Fibroblast of skin of left quadriceps (primary cell): ENCODE data around the gene DYNLT4.
"Not testable (repeated sequence)": the region's sequence is repeated elsewhere in the genome, so short reads cannot be mapped to it uniquely, and the experiment has no call there.

ENCODE experiments used
- DNase-seq, 2 experiments: peaks; one replicate each; pipeline ENCODE4 v3.0.0-alpha.2; 2013; ENCODE audit warnings: low read depth in 2 of 2

The DYNLT4 gene

GRCh38 chr1:44806704-44807363 is at the start of gene DYNLT4:
Gene DYNLT4, minus strand, starts transcription at chr1:44807351. Its CDS starts 683 bp downstream, at chr1:44806668.
- no peak for DNase-seq

GRCh38 chr1:44855742-44856141 is 48.6 kb upstream of the DYNLT4 start:
- no peak for DNase-seq

- no peak for DNase-seq
Observed at GRCh38 chr1:44854970-44855369, 47.8 kb upstream of the DYNLT4 start.

GRCh38 chr1:44853201-44853600 is 46.0 kb upstream of the DYNLT4 start:
- DNase-seq, result no peak

GRCh38 chr1:44851308-44851707 is 44.2 kb upstream of the DYNLT4 start:
- DNase-seq, result no peak

- no peak for DNase-seq
Observed at GRCh38 chr1:44849575-44850132, 42.5 kb upstream of the DYNLT4 start.

GRCh38 chr1:44848456-44849181 is 41.5 kb upstream of the DYNLT4 start:
- no peak for DNase-seq

GRCh38 chr1:44847845-44848244 is 40.7 kb upstream of the DYNLT4 start:
- DNase-seq, result no peak

- no peak for DNase-seq
Observed at GRCh38 chr1:44846985-44847384, 39.8 kb upstream of the DYNLT4 start.

GRCh38 chr1:44842862-44843655 is 35.9 kb upstream of the DYNLT4 start, which contains the start of gene PTCH2:
Gene PTCH2, minus strand, starts transcription at chr1:44843253. Its CDS starts 321 bp downstream, at chr1:44842932.
- peak; percentile 62 to 65 for DNase-seq

GRCh38 chr1:44842486-44842861 is 35.3 kb upstream of the DYNLT4 start:
- DNase-seq, result no peak

- DNase-seq, result peak in 1 of 2 experiments; percentile 12
Observed at GRCh38 chr1:44839576-44839975, 32.4 kb upstream of the DYNLT4 start.

GRCh38 chr1:44838294-44838693 is 31.1 kb upstream of the DYNLT4 start:
- DNase-seq, result not testable (repeated sequence)

GRCh38 chr1:44835738-44836675 is 28.9 kb upstream of the DYNLT4 start:
- DNase-seq, result peak; percentile 50 to 64

GRCh38 chr1:44834328-44834727 is 27.2 kb upstream of the DYNLT4 start:
- no peak for DNase-seq

- DNase-seq, result no peak
Observed at GRCh38 chr1:44832056-44832705, 25.0 kb upstream of the DYNLT4 start.

GRCh38 chr1:44831516-44831915 is 24.4 kb upstream of the DYNLT4 start:
- no peak for DNase-seq

GRCh38 chr1:44830900-44831304 is 23.8 kb upstream of the DYNLT4 start:
- no peak for DNase-seq

GRCh38 chr1:44829506-44830384 is 22.6 kb upstream of the DYNLT4 start:
- no peak for DNase-seq
